ENCODE results near the gene PNMA1. TPM values are rescaled to one million over a fixed set of nuclear protein-coding genes. Genes with fewer than 3 reads are reported as not detected.

PNMA1 gene
- total and polyA plus RNA-seq, 4 donors = 22.4 to 45.5 (median 35.9) TPM

DNA sequence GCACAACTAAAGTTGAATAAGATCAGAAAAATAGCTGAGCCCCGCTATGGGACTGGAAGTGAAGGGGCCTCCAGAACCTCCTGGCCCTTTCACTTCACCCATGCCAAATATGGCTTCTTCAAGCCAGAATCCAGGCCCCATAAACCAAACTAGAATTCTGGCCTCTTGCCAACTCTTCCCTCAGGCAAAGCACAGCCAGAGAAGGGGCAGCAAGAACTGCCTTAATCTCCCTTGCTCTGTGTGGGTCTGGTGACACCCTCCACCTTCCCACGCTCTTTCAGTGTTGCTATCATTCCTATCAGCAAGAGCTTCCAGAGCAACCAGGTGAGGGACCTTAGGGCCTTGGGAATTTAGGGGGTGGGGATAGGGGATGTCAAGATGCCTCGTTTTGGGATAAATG, 3.1 kb upstream of the PNMA1 start:
- Histone ChIP-seq H3K4me3 (ENCODE audit: low read length in 2 of 2) (no peak overlapping the region), H3K27ac (ENCODE audit: low read depth in 1 of 2, low read length in 2 of 2) (peak overlapping the region in 1 of 2 donors; percentile 16), H3K9me3 (ENCODE audit: control insufficient read depth, low read length) (no peaks in the 10 kb centered on the region), H3K36me3 (ENCODE audit: control insufficient read depth in 1 of 2, insufficient read depth in 2 of 2, low read length in 1 of 2) (peaks cover 0 to 5% of the 10 kb centered on the region in 2 donors), H3K27me3 (ENCODE audit: control insufficient read depth in 1 of 2, insufficient read depth in 2 of 2, low read length in 1 of 2) (no peaks in the 10 kb centered on the region), H3K4me1 (ENCODE audit: control insufficient read depth in 1 of 2, insufficient read depth in 2 of 2, low read length in 2 of 2) (no peaks in the 10 kb centered on the region)
- 57 to 59% methylated on average over 3 of the region's 3 CpGs for WGBS, 2 donors
- no peak for ATAC-seq (ENCODE audit: low FRiP score)
- intact Hi-C loops (cut with DNase I) = loop anchor here in 1 of 2 donors (10.0 kb wide), 1 partner anchor 72 kb away; the partner anchor contains the start of gene DNAL1
- no peak for DNase-seq

DNA sequence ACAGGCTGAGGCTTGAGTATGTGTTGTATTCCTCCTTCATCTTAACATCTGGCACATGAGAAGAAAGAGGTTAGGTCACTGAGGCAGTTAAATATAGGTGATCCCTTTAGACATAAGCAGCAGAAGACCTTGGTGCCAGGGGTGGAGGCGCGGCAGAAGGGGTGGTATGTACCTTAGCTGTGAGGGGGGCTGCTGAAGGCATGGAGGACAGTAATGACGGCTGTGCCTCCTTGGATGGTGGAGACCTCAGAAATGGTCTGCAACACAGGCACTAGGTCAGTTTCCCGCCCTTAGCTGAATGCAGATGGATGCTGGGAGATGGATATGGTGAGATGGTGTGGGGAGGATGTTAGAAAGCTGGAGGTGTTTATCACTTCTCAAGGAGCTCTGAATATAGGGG, 1.5 kb upstream of the PNMA1 start:
- Histone ChIP-seq H3K36me3 (ENCODE audit: control insufficient read depth in 1 of 2, insufficient read depth in 2 of 2, low read length in 1 of 2) (peaks cover 0 to 5% of the 10 kb centered on the region in 2 donors), H3K9me3 (ENCODE audit: control insufficient read depth, low read length) (no peaks in the 10 kb centered on the region), H3K4me1 (ENCODE audit: control insufficient read depth in 1 of 2, insufficient read depth in 2 of 2, low read length in 2 of 2) (no peaks in the 10 kb centered on the region), H3K4me3 (ENCODE audit: low read length in 2 of 2) (no peak overlapping the region), H3K27me3 (ENCODE audit: control insufficient read depth in 1 of 2, insufficient read depth in 2 of 2, low read length in 1 of 2) (no peaks in the 10 kb centered on the region), H3K27ac (ENCODE audit: low read depth in 1 of 2, low read length in 2 of 2) (no peak overlapping the region)
- no peak for DNase-seq
- intact Hi-C loops (cut with DNase I) = loop anchor here in 1 of 2 donors (10.0 kb wide), 1 partner anchor 71 kb away; the partner anchor contains the start of gene DNAL1
- no peak for ATAC-seq (ENCODE audit: low FRiP score)
- 88 to 90% methylated on average over 4 of the region's 4 CpGs for WGBS, 2 donors

DNA sequence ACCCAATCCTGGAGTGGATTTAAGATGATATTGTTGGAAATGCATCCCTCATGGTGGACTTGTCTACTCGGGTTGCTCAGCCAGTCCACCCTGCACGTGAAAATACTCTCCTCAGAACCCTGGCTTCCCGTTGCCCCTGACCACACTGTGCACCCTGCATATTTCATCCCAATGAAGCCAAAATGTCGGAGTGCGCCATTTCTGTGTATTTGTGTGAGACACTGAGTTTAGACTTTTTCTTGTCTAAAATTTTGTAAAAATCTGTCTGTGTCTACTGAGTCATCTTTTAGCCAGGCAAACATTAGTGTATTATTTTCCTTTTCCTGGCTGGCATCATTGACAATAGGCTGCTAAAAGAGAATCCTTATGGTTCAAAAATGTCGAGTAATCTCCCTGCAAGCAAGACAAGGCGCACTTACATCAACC, 485 bp upstream of the PNMA1 start:
- Histone ChIP-seq H3K4me1 (ENCODE audit: control insufficient read depth in 1 of 2, insufficient read depth in 2 of 2, low read length in 2 of 2) (no peaks in the 10 kb centered on the region), H3K27ac (ENCODE audit: low read depth in 1 of 2, low read length in 2 of 2) (peak overlapping the region in 1 of 2 donors; percentile 22), H3K4me3 (ENCODE audit: low read length in 2 of 2) (no peak overlapping the region), H3K36me3 (ENCODE audit: control insufficient read depth in 1 of 2, insufficient read depth in 2 of 2, low read length in 1 of 2) (peaks cover 0 to 5% of the 10 kb centered on the region in 2 donors), H3K27me3 (ENCODE audit: control insufficient read depth in 1 of 2, insufficient read depth in 2 of 2, low read length in 1 of 2) (no peaks in the 10 kb centered on the region), H3K9me3 (ENCODE audit: control insufficient read depth, low read length) (no peaks in the 10 kb centered on the region)
- intact Hi-C loops (cut with DNase I) = loop anchor here (5.0 to 10.0 kb wide), 2 partner anchors 70 to 72 kb away; partner anchors contain the start of gene DNAL1 (in 2 of the 2)
- WGBS, 2 donors = 54% methylated on average over 7 of the region's 7 CpGs
- no peak for ATAC-seq (ENCODE audit: low FRiP score)
- DNase-seq = no peak

DNA sequence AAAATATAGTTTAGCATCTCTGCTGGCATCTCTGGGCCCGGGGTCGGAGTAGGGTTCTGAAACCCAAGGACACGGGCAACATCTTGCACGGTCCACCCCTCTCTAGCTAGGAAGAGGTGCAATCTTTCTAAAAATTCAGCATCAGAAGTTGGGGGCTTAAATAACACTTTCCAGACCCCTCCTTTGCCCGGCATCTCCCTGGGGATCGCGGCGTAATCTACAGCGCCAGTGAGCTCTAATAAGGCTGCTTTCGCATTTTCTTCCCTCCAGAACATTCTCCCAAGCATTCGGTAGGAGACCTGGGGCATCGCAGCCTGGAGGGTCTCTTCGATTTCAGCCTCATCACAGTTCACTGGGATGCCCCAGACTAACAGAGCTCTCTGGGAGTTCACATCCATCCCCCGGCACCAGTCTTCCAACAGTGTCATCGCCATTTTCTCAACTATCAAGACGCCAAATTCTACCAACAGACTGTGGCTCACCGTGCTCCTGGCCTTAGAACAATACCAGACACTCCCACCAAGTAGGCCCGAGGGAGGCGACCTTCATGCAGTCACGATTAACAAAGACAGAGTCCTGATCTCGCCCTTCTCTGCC, 880 bp downstream of the PNMA1 start:
- DNase-seq (no peak), ATAC-seq (ENCODE audit: low FRiP score) (no peak)
- 1% methylated on average over 21 of the region's 21 CpGs for WGBS, 2 donors
- Histone ChIP-seq H3K27me3 (ENCODE audit: control insufficient read depth in 1 of 2, insufficient read depth in 2 of 2, low read length in 1 of 2) (no peaks in the 10 kb centered on the region), H3K4me1 (ENCODE audit: control insufficient read depth in 1 of 2, insufficient read depth in 2 of 2, low read length in 2 of 2) (no peaks in the 10 kb centered on the region), H3K9me3 (ENCODE audit: control insufficient read depth, low read length) (no peaks in the 10 kb centered on the region), H3K36me3 (ENCODE audit: control insufficient read depth in 1 of 2, insufficient read depth in 2 of 2, low read length in 1 of 2) (no peaks in the 10 kb centered on the region), H3K4me3 (ENCODE audit: low read length in 2 of 2) (peak overlapping the region; percentile 59 to 89), H3K27ac (ENCODE audit: low read depth in 1 of 2, low read length in 2 of 2) (peak overlapping the region in 1 of 2 donors; percentile 87)
- intact Hi-C loops (cut with DNase I) = loop anchor here (5.0 to 10.0 kb wide), 2 partner anchors 69 to 71 kb away; partner anchors contain the start of gene DNAL1 (in 2 of the 2)

DNA sequence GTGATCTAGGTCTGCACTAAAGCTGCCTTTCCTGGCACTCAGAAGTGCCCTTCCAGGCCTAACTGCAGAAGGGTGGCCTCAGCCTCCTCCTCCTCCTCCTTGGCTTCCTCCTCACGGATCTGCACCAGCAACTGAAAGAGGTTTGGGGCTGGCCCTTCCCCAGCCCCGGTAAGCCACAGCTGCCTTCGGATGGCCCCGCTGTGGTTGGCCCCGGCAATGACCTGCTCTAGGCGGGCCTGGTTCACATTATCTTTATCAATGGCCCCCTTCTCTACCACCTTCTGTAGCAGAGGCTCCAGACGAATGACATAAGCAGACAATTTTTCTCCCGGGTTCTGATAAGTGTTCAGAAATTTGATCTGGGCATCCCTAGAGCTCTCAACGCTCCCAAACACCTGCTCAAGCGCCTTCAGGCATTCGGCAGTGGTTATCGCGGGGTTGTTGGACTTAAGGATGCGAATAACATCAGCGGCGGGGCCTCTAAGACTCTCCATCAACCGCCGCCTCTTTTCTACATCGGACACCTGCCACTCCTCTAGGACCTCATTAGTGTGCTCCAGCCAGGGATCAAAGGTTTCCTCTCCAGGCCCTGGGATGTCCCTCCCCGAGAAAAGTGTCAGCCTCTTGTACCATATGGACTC, 1.5 kb downstream of the PNMA1 start:
- ATAC-seq (ENCODE audit: low FRiP score) = peak; percentile 45
- intact Hi-C loops (cut with DNase I) = loop anchor here (5.0 to 10.0 kb wide), 2 partner anchors 68 to 70 kb away; partner anchors contain the start of gene DNAL1 (in 2 of the 2)
- Histone ChIP-seq H3K36me3 (ENCODE audit: control insufficient read depth in 1 of 2, insufficient read depth in 2 of 2, low read length in 1 of 2) (no peaks in the 10 kb centered on the region), H3K9me3 (ENCODE audit: control insufficient read depth, low read length) (no peaks in the 10 kb centered on the region), H3K27ac (ENCODE audit: low read depth in 1 of 2, low read length in 2 of 2) (peak overlapping the region in 1 of 2 donors; percentile 6), H3K27me3 (ENCODE audit: control insufficient read depth in 1 of 2, insufficient read depth in 2 of 2, low read length in 1 of 2) (no peaks in the 10 kb centered on the region), H3K4me1 (ENCODE audit: control insufficient read depth in 1 of 2, insufficient read depth in 2 of 2, low read length in 2 of 2) (no peaks in the 10 kb centered on the region), H3K4me3 (ENCODE audit: low read length in 2 of 2) (peak overlapping the region; percentile 59 to 89)
- DNase-seq = no peak
- 1 to 2% methylated on average over 20 of the region's 20 CpGs for WGBS, 2 donors

DNA sequence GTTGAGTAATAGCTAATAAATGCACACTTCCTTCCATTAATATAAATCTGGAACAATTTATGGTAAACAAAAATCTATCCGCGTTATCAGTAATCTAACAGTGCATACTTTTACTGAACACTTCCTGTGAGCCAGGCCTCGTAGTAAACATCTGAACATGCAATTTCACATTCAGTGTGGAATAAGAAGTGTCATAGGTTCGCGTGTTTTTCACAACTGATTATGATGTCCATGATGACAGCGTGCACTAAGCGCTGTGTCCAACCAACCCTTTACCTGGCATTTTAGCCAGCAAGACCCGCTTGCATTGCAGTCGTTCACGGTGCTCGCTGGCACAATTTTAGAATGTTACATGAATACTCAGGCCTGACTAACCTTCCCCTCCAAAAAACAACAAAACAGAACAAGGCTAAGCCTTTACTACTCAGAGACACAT, 2.1 kb downstream of the PNMA1 start:
- H3K36me3 ChIP-seq (ENCODE audit: control insufficient read depth in 1 of 2, insufficient read depth in 2 of 2, low read length in 1 of 2) = no peaks in the 10 kb centered on the region
- ATAC-seq (ENCODE audit: low FRiP score) (no peak), DNase-seq (no peak)
- no peaks in the 10 kb centered on the region for H3K27me3 ChIP-seq (ENCODE audit: control insufficient read depth in 1 of 2, insufficient read depth in 2 of 2, low read length in 1 of 2)
- WGBS, 2 donors = 4 to 5% methylated on average over 11 of the region's 11 CpGs
- peak overlapping the region; percentile 59 to 89 for H3K4me3 ChIP-seq (ENCODE audit: low read length in 2 of 2)
- no peaks in the 10 kb centered on the region for H3K9me3 ChIP-seq (ENCODE audit: control insufficient read depth, low read length)
- H3K4me1 ChIP-seq (ENCODE audit: control insufficient read depth in 1 of 2, insufficient read depth in 2 of 2, low read length in 2 of 2) = no peaks in the 10 kb centered on the region
- intact Hi-C loops (cut with DNase I) = loop anchor here (5.0 to 10.0 kb wide), 2 partner anchors 67 to 70 kb away; partner anchors contain the start of gene DNAL1 (in 2 of the 2)
- peak overlapping the region in 1 of 2 donors; percentile 6 for H3K27ac ChIP-seq (ENCODE audit: low read depth in 1 of 2, low read length in 2 of 2)

DNA sequence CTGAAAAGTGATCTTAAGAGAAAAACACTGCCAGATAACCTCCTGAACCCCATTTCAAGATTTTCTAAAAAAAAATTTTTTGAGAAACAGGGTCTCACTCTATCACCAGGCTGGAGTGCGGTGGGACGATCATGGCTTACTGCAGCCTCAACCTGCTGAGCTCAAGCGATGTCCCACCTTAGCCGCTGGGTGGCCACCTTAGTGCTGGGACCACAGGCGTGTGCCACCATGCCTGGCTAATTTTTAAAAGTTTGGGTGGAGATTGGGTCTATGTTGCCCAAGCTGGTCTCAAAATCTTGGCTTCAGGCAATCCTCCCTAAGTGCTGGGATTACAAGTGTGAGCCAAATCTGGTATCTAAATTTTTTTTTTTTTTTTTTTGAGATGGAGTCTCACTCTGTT, 3.4 kb downstream of the PNMA1 start:
- ATAC-seq (ENCODE audit: low FRiP score) = no peak
- H3K4me3 ChIP-seq (ENCODE audit: low read length in 2 of 2) = no peak overlapping the region
- H3K27me3 ChIP-seq (ENCODE audit: control insufficient read depth in 1 of 2, insufficient read depth in 2 of 2, low read length in 1 of 2) = no peaks in the 10 kb centered on the region
- no peaks in the 10 kb centered on the region for H3K4me1 ChIP-seq (ENCODE audit: control insufficient read depth in 1 of 2, insufficient read depth in 2 of 2, low read length in 2 of 2)
- no peaks in the 10 kb centered on the region for H3K36me3 ChIP-seq (ENCODE audit: control insufficient read depth in 1 of 2, insufficient read depth in 2 of 2, low read length in 1 of 2)
- no peak for DNase-seq
- intact Hi-C loops (cut with DNase I) = loop anchor here (5.0 to 10.0 kb wide), 2 partner anchors 66 to 68 kb away; partner anchors contain the start of gene DNAL1 (in 2 of the 2)
- no peak overlapping the region for H3K27ac ChIP-seq (ENCODE audit: low read depth in 1 of 2, low read length in 2 of 2)
- H3K9me3 ChIP-seq (ENCODE audit: control insufficient read depth, low read length) = no peaks in the 10 kb centered on the region
- 93 to 95% methylated on average over 5 of the region's 5 CpGs for WGBS, 2 donors

DNA sequence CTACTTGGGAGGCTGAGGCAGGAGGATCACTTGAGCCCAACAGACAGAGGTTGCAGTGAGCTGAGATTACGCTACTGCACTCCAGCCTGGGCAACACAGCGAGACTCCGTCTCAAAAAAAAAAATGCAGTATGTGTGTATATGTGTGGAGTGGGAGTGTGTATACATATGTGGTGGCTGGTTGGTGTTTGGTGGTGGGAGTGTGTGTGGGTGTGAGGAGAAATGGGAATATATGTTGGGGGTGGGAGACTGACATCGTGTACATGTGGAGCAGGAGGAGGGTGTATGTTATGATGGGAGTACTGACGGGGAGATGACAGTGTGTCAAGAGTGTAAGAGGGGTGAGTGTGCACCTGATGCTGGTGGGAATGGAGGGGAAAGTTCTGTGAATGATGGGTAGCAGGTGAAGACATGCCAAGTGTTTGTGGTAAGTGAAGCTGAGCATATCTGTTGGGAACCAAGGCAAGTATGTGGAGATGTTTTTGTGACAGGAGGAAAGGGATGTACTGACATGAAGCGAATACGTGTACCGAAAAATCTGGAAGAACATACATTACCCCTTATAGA, 4.2 kb downstream of the PNMA1 start:
- no peaks in the 10 kb centered on the region for H3K36me3 ChIP-seq (ENCODE audit: control insufficient read depth in 1 of 2, insufficient read depth in 2 of 2, low read length in 1 of 2)
- no peak overlapping the region for H3K4me3 ChIP-seq (ENCODE audit: low read length in 2 of 2)
- 93% methylated on average over 8 of the region's 8 CpGs for WGBS, 2 donors
- no peak for DNase-seq
- no peak for ATAC-seq (ENCODE audit: low FRiP score)
- H3K27ac ChIP-seq (ENCODE audit: low read depth in 1 of 2, low read length in 2 of 2) = no peak overlapping the region
- no peaks in the 10 kb centered on the region for H3K4me1 ChIP-seq (ENCODE audit: control insufficient read depth in 1 of 2, insufficient read depth in 2 of 2, low read length in 2 of 2)
- no peaks in the 10 kb centered on the region for H3K27me3 ChIP-seq (ENCODE audit: control insufficient read depth in 1 of 2, insufficient read depth in 2 of 2, low read length in 1 of 2)
- no peaks in the 10 kb centered on the region for H3K9me3 ChIP-seq (ENCODE audit: control insufficient read depth, low read length)
- intact Hi-C loops (cut with DNase I) = loop anchor here (5.0 to 10.0 kb wide), 2 partner anchors 65 to 68 kb away; partner anchors contain the start of gene DNAL1 (in 2 of the 2)
